ENCODE results near the gene HDHD5.

The HDHD5 gene

DNA sequence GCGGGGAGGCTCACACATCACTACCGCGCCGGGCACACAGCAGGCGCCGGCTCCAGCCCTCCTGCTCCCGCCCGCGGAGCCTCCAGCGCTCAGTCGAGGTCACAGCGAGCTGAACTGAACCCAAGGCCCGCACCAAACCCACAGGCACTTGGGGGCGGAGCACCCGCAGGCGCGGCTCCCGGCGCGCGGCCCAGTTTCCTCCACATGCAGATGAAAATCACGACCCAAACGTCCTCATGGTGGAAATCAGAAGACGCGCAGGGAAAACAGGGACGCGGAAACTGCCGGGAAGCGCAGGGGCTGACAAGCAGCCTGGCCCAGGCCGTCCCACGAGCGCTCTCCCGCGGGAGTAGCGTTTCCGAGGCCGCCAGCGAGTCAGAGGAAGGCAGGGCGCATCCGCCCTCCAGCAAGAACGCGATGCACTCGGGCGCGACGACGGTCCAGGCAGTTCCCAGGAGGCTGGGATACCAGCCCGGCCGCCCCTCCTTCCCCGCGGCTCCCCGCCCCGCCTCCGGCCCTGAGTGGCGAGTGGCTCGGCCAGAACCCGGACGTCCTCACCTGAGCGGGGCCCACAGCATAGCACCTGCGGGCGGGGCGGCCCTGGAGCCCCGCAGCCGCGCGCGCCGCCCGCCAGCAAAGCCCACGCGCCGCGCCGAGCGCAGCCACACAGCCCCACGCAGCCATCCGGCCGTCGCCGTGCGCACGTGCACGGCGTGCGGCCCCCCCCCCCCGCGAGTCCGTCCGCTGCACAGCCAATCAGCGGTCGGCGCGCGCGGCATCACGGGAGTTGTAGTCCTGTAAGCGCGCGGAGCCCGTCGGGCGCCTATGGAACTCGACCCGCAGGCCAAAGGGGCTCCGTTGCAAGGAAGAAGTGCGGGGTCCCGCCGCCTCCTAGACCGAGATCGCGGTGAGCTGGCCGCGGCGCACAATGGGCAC lies at the start of gene HDHD5:
Gene HDHD5 (minus strand): TSS at position 710 of the 936 bp plus-strand sequence. CDS start 26 bp downstream, at position 684.
- peak; percentile 96 for DNase-seq (ENCODE audit: low spot score)

DNA sequence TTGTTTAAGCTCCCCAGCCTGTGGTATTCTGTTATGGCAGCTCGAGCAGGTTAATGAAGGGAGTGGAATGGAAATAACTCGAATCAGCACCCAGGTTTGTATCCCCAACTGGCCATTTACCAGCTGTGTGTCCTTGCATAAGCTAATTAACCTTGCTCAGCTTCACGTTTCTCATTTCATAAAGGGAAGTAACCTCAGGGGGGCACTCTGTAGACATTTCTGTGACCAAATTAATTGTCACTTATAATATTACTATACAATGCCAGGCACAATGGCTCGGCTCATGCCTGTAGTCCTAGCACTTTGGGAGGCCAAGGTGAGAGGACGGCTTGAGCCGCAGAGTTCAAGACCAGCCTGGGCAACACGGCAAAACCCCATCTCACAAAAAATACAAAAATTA lies 46.4 kb upstream of the HDHD5 start:
- DNase-seq (ENCODE audit: low spot score), result no peak

More for the DNA sequence above, at the start of gene HDHD5:
- TF ChIP-seq, protein P1, sequence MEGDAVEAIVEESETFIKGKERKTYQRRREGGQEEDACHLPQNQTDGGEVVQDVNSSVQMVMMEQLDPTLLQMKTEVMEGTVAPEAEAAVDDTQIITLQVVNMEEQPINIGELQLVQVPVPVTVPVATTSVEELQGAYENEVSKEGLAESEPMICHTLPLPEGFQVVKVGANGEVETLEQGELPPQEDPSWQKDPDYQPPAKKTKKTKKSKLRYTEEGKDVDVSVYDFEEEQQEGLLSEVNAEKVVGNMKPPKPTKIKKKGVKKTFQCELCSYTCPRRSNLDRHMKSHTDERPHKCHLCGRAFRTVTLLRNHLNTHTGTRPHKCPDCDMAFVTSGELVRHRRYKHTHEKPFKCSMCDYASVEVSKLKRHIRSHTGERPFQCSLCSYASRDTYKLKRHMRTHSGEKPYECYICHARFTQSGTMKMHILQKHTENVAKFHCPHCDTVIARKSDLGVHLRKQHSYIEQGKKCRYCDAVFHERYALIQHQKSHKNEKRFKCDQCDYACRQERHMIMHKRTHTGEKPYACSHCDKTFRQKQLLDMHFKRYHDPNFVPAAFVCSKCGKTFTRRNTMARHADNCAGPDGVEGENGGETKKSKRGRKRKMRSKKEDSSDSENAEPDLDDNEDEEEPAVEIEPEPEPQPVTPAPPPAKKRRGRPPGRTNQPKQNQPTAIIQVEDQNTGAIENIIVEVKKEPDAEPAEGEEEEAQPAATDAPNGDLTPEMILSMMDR (IDR thresholded peaks at IDR 0.05; ENCODE audit: extremely low read depth, missing control alignments), result no peak

DNA sequence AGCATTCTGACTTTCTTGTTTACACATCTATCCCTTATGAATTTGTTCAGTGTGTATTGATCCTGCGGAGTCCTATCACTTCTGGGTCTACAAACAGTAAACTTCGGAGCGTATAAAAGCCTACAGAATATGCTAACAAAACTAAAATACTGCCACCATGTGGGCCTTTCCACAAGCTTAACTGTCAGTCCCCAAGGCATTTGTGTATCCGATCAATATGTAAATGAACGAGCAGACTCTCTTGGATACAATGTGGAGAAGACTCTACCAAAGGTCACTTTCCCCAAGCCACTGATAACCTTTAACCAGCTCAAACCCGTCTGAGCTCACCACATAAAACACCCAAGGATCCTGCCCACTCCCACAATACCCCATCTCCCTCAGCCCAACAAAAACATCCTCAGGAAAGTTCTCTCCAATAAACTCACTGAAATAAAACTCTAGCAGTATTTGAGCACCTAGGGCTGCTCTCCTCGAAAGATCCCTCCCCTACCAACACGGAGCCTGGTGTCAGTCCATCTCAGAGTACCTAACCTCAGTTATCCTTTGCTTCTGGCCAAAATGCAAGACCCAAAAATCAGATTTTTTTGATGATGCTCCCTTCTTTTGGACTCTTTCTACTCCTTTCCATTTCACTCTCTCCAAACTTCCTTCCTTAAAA lies 42.3 kb upstream of the HDHD5 start:
- no peak for DNase-seq (ENCODE audit: low spot score)
- TF ChIP-seq, protein P1 (IDR thresholded peaks at IDR 0.05; ENCODE audit: extremely low read depth, missing control alignments), result no peak

More for the DNA sequence above, 46.4 kb upstream of the HDHD5 start:
- TF ChIP-seq, protein P1 (IDR thresholded peaks at IDR 0.05; ENCODE audit: extremely low read depth, missing control alignments), result no peak

DNA sequence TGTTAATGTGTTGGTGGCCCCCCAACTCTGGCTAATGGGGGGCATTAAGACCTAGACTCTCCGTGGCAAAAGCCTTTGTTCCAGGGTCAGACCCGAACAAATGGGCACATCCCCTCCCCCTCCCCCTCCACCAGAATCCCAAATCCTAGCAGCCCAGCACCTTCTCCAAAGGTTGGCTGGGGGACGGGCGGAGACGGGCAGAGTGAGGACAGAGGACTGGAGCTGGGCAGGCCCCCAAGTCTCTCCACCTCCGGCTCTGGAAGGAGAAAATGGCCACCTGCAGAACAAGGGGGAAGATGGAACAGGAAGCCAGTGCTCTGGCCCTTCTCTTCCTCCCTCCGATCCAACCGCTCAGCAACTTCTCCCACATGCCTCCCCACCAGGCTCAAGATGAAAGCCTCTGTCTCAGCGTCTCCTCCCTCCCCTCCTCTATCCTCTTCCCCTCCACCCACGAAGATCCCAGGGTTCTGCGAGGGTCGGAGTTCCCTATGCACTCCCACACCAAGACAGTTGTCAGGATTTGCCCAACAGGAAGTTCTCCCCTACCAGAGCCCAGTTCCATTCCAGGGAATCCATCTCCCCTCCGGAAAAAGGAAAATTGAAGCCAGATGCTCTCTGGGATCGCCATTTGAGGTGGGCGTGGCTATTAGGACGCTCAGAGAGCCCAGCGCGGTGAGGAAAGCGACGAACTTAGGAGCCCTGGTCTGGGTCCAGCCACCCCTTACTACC lies 40.1 kb upstream of the HDHD5 start:
- no peak for DNase-seq (ENCODE audit: low spot score)

DNA sequence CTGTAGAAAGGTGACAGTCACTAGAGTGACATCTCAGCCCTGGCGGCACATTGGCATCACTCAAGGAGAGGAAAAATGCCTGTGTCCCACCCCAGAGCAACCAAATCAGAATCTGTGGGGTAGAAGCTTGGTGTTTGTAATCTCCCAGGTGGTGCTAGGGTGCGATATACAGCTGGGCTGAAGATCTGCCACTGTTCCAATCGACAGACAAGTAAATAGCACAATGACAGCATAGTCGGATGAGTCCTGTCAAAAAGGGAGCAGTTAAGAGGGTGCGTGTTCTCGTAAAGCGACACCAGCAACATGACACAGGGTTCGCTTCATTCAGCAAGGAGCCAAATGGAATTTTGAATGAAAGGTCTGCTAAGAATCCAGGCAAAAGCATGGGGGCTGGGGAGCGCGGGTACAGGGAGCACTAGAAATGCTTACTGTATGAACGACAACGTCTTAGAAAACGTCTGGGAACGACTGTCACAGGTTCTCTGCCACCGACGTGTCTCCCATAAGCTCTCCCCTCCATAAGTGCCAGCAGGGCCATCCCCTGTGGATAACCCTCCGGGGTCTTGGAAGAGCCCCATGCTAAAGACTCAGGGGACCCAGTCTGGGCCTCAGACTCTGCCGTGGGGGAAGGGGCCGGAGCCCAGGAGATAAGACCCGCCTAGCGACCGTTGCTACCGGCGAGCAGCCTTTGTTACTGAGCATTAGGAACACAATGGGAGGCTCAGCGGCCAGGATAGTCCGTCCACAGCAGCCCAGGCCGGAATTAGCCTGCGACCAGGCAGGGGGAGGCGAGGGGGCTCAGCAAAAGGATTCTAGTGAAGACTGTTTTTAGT lies 39.3 kb upstream of the HDHD5 start:
- TF ChIP-seq, protein P1 (IDR thresholded peaks at IDR 0.05; ENCODE audit: extremely low read depth, missing control alignments), result no peak
- DNase-seq (ENCODE audit: low spot score), result no peak

More for the DNA sequence above, 40.1 kb upstream of the HDHD5 start:
- TF ChIP-seq, protein P1 (IDR thresholded peaks at IDR 0.05; ENCODE audit: extremely low read depth, missing control alignments), result no peak

DNA sequence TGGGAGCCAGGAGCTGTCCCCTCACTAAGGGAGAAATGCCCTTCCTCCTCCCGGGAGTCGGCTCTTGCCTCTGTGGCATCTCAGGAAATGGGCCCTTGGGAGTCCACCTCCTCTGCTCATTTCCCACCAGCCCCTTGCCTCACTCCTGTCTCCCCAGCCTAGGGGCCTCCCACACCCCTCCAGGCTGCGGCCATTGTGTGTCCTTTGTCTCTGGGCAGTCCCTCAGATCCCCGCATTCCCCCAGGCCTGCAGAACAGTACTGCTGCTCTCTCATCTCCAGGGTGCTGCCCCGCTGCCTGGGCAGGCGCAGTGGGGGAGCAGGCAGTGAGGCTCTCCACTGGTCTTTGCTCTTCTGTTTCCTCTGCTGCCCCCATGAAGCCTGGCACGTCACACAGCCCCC lies 35.1 kb upstream of the HDHD5 start:
- no peak for DNase-seq (ENCODE audit: low spot score)
- TF ChIP-seq, protein P1 (IDR thresholded peaks at IDR 0.05; ENCODE audit: extremely low read depth, missing control alignments), result no peak
